Astrocyte (in vitro differentiated cells and primary cell): ENCODE measurements around the gene NECTIN3. TPM values are rescaled to one million over a fixed set of nuclear protein-coding genes. Genes with fewer than 3 reads are reported as not detected.

Experiments used
- DNase-seq: peaks from one replicate; pipeline ENCODE4 v3.0.0-alpha.2; 2010; ENCODE audit warnings: low read depth
- FAIRE-seq: peaks from 2 replicates; lab custom pipeline; 2011; peaks lifted over from hg19 to GRCh38; lab: Jason Lieb, UNC
- H2AFZ ChIP-seq: 2 replicates; pipeline ENCODE4 v1.6.0; 2012; ENCODE audit warnings: low read depth, low read length, inconsistent platforms
- H3K27ac ChIP-seq: 2 replicates; pipeline ENCODE4 v1.5.1; 2011; ENCODE audit warnings: low read depth, low read length, inconsistent platforms
- H3K27me3 ChIP-seq: 2 replicates; pipeline ENCODE4 v1.6.0; 2011; ENCODE audit warnings: low read length, inconsistent platforms; ENCODE audit not compliant: insufficient read depth
- H3K36me3 ChIP-seq: 2 replicates; pipeline ENCODE4 v1.5.1; 2011; ENCODE audit warnings: low read length, inconsistent platforms; ENCODE audit not compliant: insufficient read depth
- H3K4me1 ChIP-seq: 2 replicates; pipeline ENCODE4 v1.5.1; 2011; ENCODE audit warnings: low read length, inconsistent platforms; ENCODE audit not compliant: insufficient read depth
- H3K4me2 ChIP-seq: 2 replicates; pipeline ENCODE4 v1.6.0; 2012; ENCODE audit warnings: low read length, inconsistent platforms
- H3K4me3 ChIP-seq: 2 replicates; pipeline ENCODE4 v1.5.1; 2011; ENCODE audit warnings: low read depth, mild to moderate bottlenecking, low read length, inconsistent platforms; ENCODE audit not compliant: insufficient read depth
- H3K79me2 ChIP-seq: 2 replicates; pipeline ENCODE4 v1.6.0; 2012; ENCODE audit warnings: mild to moderate bottlenecking, low read length, inconsistent platforms; ENCODE audit not compliant: insufficient read depth
- H3K9ac ChIP-seq: 2 replicates; pipeline ENCODE4 v1.6.0; 2012; ENCODE audit warnings: mild to moderate bottlenecking, low read length, inconsistent platforms
- H3K9me3 ChIP-seq: 2 replicates; pipeline ENCODE4 v1.5.1; 2012; ENCODE audit warnings: low read depth, mild to moderate bottlenecking, low read length, inconsistent platforms; ENCODE audit not compliant: insufficient read depth
- H4K20me1 ChIP-seq: 2 replicates; pipeline ENCODE4 v1.6.0; 2012; ENCODE audit warnings: low read length, inconsistent platforms; ENCODE audit not compliant: insufficient read depth
- H3K27ac Mint-ChIP-seq: one replicate; pipeline ENCODE4 v1.8.0; 2021; ENCODE audit warnings: mild to moderate bottlenecking, mixed read lengths; ENCODE audit not compliant: unreplicated experiment
- H3K27me3 Mint-ChIP-seq: one replicate; pipeline ENCODE4 v1.8.0; 2021; ENCODE audit warnings: low read depth, mixed read lengths; ENCODE audit not compliant: unreplicated experiment
- H3K36me3 Mint-ChIP-seq: one replicate; pipeline ENCODE4 v1.8.0; 2021; ENCODE audit warnings: low read depth, mixed read lengths; ENCODE audit not compliant: unreplicated experiment
- H3K4me1 Mint-ChIP-seq: one replicate; pipeline ENCODE4 v1.8.0; 2021; ENCODE audit warnings: low read depth, mixed read lengths; ENCODE audit not compliant: unreplicated experiment
- H3K4me3 Mint-ChIP-seq: one replicate; pipeline ENCODE4 v1.8.0; 2021; ENCODE audit warnings: mild to moderate bottlenecking, moderate library complexity, mixed read lengths; ENCODE audit not compliant: unreplicated experiment
- H3K9me3 Mint-ChIP-seq: one replicate; pipeline ENCODE4 v1.8.0; 2021; ENCODE audit warnings: mild to moderate bottlenecking, mixed read lengths; ENCODE audit not compliant: unreplicated experiment
- EZH2 ChIP-seq: IDR thresholded peaks from 2 replicates; pipeline ENCODE4 v1.6.1; 2012; ENCODE audit warnings: mild to moderate bottlenecking, low read length, inconsistent platforms; ENCODE audit not compliant: insufficient read depth
- total RNA-seq: library from RNA; stranded (reverse); gene quantifications from 2 replicates; pipeline ENCODE4 v1.2.1, GENCODE V29; 2021
- TF ChIP-seq, protein P1 (sequence below): IDR thresholded peaks from 2 replicates; pipeline ENCODE4 v1.5.1; 2011; ENCODE audit warnings: low read depth, mild to moderate bottlenecking, inconsistent platforms, low read length, moderate library complexity; ENCODE audit not compliant: insufficient read depth

Gene NECTIN3
- total RNA-seq, 1 donor from 2014 or later, result 67.1 TPM

DNA sequence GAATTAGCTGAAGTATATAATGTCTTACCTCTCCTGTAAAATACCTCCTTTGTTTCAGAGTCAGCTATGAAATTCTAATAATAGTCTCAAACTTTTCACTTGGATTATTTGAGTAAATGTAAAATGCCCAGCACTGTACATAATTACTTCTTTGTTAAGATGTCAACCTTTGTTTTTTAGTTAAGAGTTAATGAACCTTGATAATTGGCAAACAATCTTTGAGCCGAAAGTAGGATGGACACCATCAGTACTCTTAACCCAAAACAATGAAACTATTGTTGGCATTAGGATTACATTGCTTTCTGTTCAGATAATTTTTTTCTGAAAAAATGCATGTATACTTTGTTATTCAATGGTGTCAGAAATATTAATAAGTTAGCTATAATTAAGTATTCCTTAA is 3.0 kb upstream of the NECTIN3 start:
- FAIRE-seq, result no peak
- H3K9ac ChIP-seq, result no peak overlapping the region
- no peaks in the 10 kb centered on the region for H3K36me3 ChIP-seq
- Mint-ChIP-seq H3K4me3 (no peak overlapping the region), H3K27ac (no peak overlapping the region), H3K4me1 (peaks cover 3% of the 10 kb centered on the region), H3K36me3 (no peaks in the 10 kb centered on the region), H3K9me3 (peaks cover 1% of the 10 kb centered on the region), H3K27me3 (no peaks in the 10 kb centered on the region)
- H3K4me3 ChIP-seq, result no peak overlapping the region
- no peak for DNase-seq
- no peaks in the 10 kb centered on the region for H3K27me3 ChIP-seq
- no peak overlapping the region for H2AFZ ChIP-seq
- no peak for TF ChIP-seq EZH2
- TF ChIP-seq, protein P1, sequence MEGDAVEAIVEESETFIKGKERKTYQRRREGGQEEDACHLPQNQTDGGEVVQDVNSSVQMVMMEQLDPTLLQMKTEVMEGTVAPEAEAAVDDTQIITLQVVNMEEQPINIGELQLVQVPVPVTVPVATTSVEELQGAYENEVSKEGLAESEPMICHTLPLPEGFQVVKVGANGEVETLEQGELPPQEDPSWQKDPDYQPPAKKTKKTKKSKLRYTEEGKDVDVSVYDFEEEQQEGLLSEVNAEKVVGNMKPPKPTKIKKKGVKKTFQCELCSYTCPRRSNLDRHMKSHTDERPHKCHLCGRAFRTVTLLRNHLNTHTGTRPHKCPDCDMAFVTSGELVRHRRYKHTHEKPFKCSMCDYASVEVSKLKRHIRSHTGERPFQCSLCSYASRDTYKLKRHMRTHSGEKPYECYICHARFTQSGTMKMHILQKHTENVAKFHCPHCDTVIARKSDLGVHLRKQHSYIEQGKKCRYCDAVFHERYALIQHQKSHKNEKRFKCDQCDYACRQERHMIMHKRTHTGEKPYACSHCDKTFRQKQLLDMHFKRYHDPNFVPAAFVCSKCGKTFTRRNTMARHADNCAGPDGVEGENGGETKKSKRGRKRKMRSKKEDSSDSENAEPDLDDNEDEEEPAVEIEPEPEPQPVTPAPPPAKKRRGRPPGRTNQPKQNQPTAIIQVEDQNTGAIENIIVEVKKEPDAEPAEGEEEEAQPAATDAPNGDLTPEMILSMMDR, result no peak
- H3K79me2 ChIP-seq, result peaks cover 29% of the 10 kb centered on the region
- no peaks in the 10 kb centered on the region for H3K9me3 ChIP-seq
- H3K4me1 ChIP-seq, result peaks cover 14% of the 10 kb centered on the region
- no peak overlapping the region for H3K27ac ChIP-seq
- peaks cover 13% of the 10 kb centered on the region for H4K20me1 ChIP-seq
- H3K4me2 ChIP-seq, result no peak overlapping the region

DNA sequence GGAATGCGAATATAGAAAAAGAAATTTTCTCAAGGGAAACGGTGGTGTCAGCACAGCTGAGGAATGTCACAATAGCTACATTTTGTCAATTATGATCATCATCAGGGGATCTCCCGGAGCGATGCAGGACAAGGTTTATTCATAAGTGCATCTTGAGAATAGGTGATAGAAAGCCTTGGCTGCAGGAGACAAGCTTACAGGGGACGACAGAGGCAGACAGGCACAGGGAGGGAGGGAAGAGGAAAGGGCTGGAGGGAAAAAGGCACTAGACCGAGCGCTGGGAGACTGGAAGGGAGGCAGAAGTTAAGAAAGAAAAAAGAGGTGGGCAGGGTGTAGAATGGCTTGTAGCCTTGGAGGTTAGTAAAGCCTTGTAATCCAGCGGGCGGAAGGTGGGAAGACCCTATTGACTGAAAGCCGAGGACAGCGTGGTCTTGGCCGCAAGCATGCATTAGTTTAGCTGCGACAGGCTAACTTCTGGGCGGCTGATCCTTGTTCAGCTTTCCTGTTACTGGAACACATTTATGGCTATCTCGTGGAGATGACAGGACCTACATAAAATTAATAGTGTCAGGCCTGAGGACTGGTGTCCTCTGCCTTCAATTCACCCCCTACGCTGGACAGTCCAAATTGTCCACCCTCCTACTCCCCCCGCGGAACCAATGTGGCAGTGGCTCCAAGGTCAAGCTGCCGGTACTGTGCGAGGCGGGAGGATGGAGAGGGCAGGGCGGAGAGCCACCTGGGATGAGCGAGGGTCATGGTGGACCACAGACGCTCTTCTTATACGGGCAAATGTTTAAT is 1.4 kb upstream of the NECTIN3 start:
- peak overlapping the region; percentile 84 for H3K27ac ChIP-seq
- H3K27ac Mint-ChIP-seq, result peak overlapping the region; percentile 93
- H3K27me3 ChIP-seq, result no peaks in the 10 kb centered on the region
- no peaks in the 10 kb centered on the region for H3K36me3 Mint-ChIP-seq
- peak overlapping the region; percentile 95 for H3K4me2 ChIP-seq
- peaks cover 1% of the 10 kb centered on the region for H3K9me3 Mint-ChIP-seq
- DNase-seq (peak; percentile 4), FAIRE-seq (no peak)
- peaks cover 14% of the 10 kb centered on the region for H3K4me1 ChIP-seq
- H3K79me2 ChIP-seq, result peaks cover 44% of the 10 kb centered on the region
- no peak for TF ChIP-seq EZH2
- TF ChIP-seq, protein P1, result no peak
- no peaks in the 10 kb centered on the region for H3K9me3 ChIP-seq
- peak overlapping the region; percentile 95 for H2AFZ ChIP-seq
- peaks cover 29% of the 10 kb centered on the region for H4K20me1 ChIP-seq
- peak overlapping the region; percentile 95 for H3K4me3 ChIP-seq
- H3K27me3 Mint-ChIP-seq, result no peaks in the 10 kb centered on the region
- peak overlapping the region; percentile 95 for H3K9ac ChIP-seq
- peaks cover 11% of the 10 kb centered on the region for H3K4me1 Mint-ChIP-seq
- peak overlapping the region; percentile 92 for H3K4me3 Mint-ChIP-seq
- no peaks in the 10 kb centered on the region for H3K36me3 ChIP-seq

DNA sequence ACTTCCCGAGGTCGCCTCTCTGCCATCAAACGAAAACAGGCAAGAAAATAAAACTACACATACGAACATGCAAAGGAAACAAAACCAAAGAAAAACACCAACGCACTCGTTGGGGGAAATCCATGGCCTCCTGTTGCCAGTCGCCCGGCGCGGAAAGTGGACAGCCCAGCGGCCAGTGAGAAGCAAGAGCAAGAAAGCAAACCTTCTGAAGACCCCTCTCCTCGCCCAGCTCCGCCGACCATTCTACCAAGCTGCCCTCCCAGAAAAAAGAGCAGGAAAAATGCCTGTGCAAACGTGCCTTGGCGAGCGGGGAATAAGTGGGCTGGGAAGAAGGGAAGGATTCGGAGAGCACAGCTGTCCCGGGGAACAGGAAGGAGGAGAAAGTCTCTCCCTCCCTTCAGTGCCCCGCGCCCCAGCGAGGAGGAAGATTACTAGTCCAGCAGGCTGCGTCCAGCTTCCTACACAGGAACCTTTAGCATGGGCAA is 802 bp upstream of the NECTIN3 start:
- H2AFZ ChIP-seq, result peak overlapping the region; percentile 95
- H3K9me3 Mint-ChIP-seq, result peaks cover 1% of the 10 kb centered on the region
- no peaks in the 10 kb centered on the region for H3K9me3 ChIP-seq
- H3K27ac ChIP-seq, result peak overlapping the region; percentile 84
- no peaks in the 10 kb centered on the region for H3K27me3 Mint-ChIP-seq
- H3K4me1 ChIP-seq, result peaks cover 14% of the 10 kb centered on the region
- peak overlapping the region; percentile 95 for H3K4me2 ChIP-seq
- peak overlapping the region; percentile 93 for H3K27ac Mint-ChIP-seq
- H3K4me3 Mint-ChIP-seq, result peak overlapping the region; percentile 92
- H3K27me3 ChIP-seq, result no peaks in the 10 kb centered on the region
- peaks cover 11% of the 10 kb centered on the region for H3K4me1 Mint-ChIP-seq
- no peaks in the 10 kb centered on the region for H3K36me3 ChIP-seq
- peaks cover 51% of the 10 kb centered on the region for H3K79me2 ChIP-seq
- no peaks in the 10 kb centered on the region for H3K36me3 Mint-ChIP-seq
- no peak for TF ChIP-seq EZH2
- TF ChIP-seq, protein P1, result no peak
- peak overlapping the region; percentile 95 for H3K9ac ChIP-seq
- H3K4me3 ChIP-seq, result peak overlapping the region; percentile 95
- DNase-seq (no peak), FAIRE-seq (no peak)
- peaks cover 31% of the 10 kb centered on the region for H4K20me1 ChIP-seq
